ENCODE data around the gene WDR20. TPM values are rescaled to one million over a fixed set of nuclear protein-coding genes. Genes with fewer than 3 reads are reported as not detected.

WDR20 gene
- total and polyA plus RNA-seq, 2 of the 8 experiments (the other 6 are each of a cell fraction or from before 2014, with no cell fraction given) = 11.2 to 26.7 TPM

- DNase-seq (ENCODE audit: low read depth in 1 of 2, low spot score in 2 of 2) (no peak), FAIRE-seq (no peak)
- no peak overlapping the region for H3K4me3 ChIP-seq (ENCODE audit: extremely low read depth in 1 of 4, insufficient read depth in 2 of 4, low read depth in 3 of 4, low read length in 4 of 4)
- peaks cover 0 to 12% (median 0%) of the 10 kb centered on the region in 4 experiments; a peak in 2 of 7 replicates for H3K4me1 ChIP-seq (replicated peaks in 1 of 4; ENCODE audit: control insufficient read depth in 3 of 4, insufficient read depth in 4 of 4, low read length in 3 of 4)
- H3K56ac ChIP-seq (replicated peaks; ENCODE audit: insufficient read length, low read depth, low read length) = no peak overlapping the region
- TF ChIP-seq, protein P1, sequence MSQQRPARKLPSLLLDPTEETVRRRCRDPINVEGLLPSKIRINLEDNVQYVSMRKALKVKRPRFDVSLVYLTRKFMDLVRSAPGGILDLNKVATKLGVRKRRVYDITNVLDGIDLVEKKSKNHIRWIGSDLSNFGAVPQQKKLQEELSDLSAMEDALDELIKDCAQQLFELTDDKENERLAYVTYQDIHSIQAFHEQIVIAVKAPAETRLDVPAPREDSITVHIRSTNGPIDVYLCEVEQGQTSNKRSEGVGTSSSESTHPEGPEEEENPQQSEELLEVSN (IDR thresholded peaks at IDR 0.05) = no peak
- TF ChIP-seq ATF3 (IDR thresholded peaks at IDR 0.05; ENCODE audit: insufficient read depth, low read depth, low read length) (no peak), RAD21 (IDR thresholded peaks at IDR 0.05 in 1 of 2, conservative IDR thresholded peaks at IDR 0.05 in 1 of 2; ENCODE audit: low read depth in 2 of 2, low read length in 2 of 2) (no peak), CBX5 (IDR thresholded peaks at IDR 0.05; ENCODE audit: low read depth, low read length) (no peak), ZNF274 (IDR thresholded peaks at IDR 0.05; ENCODE audit: borderline replicate concordance, extremely low read depth, low read length) (no peak)
- TF ChIP-seq, protein P2, sequence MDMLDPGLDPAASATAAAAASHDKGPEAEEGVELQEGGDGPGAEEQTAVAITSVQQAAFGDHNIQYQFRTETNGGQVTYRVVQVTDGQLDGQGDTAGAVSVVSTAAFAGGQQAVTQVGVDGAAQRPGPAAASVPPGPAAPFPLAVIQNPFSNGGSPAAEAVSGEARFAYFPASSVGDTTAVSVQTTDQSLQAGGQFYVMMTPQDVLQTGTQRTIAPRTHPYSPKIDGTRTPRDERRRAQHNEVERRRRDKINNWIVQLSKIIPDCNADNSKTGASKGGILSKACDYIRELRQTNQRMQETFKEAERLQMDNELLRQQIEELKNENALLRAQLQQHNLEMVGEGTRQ (IDR thresholded peaks at IDR 0.05; ENCODE audit: low read length) = no peak
- no peak overlapping the region for H2BK12ac ChIP-seq (ENCODE audit: low read depth, low read length)
- H4K91ac ChIP-seq (replicated peaks; ENCODE audit: insufficient read length, low read length) = no peak overlapping the region
- H3K27me3 ChIP-seq (replicated peaks in 1 of 4; ENCODE audit: control insufficient read depth in 3 of 4, extremely low read depth in 1 of 4, insufficient read depth in 3 of 4, low read length in 3 of 4) = no peaks in the 10 kb centered on the region
- WGBS, 2 experiments (ENCODE audit: extremely low coverage in 1 of 2, insufficient coverage in 1 of 2, insufficient read length in 1 of 2, insufficient replicate concordance in 2 of 2, low coverage in 1 of 2, low lambda C conversion rate in 2 of 2, missing lambda C conversion rate in 1 of 2) = 88% methylated on average over 7 of the region's 8 CpGs; no CpG with 5 or more reads in 1 of the 2 experiments
- no peak overlapping the region for H3K18ac ChIP-seq (ENCODE audit: extremely low read depth, low read length)
- H3K9me3 ChIP-seq (ENCODE audit: insufficient read depth in 2 of 2, low read depth in 1 of 2, low read length in 1 of 2) = no peaks in the 10 kb centered on the region
- H3K36me3 ChIP-seq (ENCODE audit: control insufficient read depth in 2 of 4, insufficient read depth in 4 of 4, low read length in 3 of 4) = peaks cover 0 to 3% (median 0%) of the 10 kb centered on the region in 4 experiments; a peak in 2 of 8 replicates
- no peak overlapping the region for H2BK5ac ChIP-seq (ENCODE audit: low read depth, low read length)
- POLR2A ChIA-PET (ENCODE audit: partially characterized antibody) = interaction anchor here (0.8 to 1.5 kb wide), 3 partner anchors 9 to 125 kb away, joined by 3 to 4 read pairs (median 3); no protein-coding TSS in a partner anchor
- H2BK120ac ChIP-seq (replicated peaks; ENCODE audit: low read depth, low read length) = no peak overlapping the region
- no peak overlapping the region for H3K9ac ChIP-seq (replicated peaks in 1 of 4; ENCODE audit: extremely low read depth in 1 of 4, low read depth in 3 of 4, low read length in 3 of 4)
- no peak overlapping the region for H2AK5ac ChIP-seq (ENCODE audit: low read depth, low read length)
- H3K23me2 ChIP-seq (ENCODE audit: low read depth, low read length) = no peaks in the 10 kb centered on the region
- H3K27ac ChIP-seq (ENCODE audit: low read depth, low read length) = no peak overlapping the region
- H3K14ac ChIP-seq (ENCODE audit: insufficient read length) = no peak overlapping the region
- H3K23ac ChIP-seq (ENCODE audit: insufficient read length) = no peak overlapping the region
- peaks cover 3% of the 10 kb centered on the region; the same call in 1 of the 2 replicates for H3K79me1 ChIP-seq (ENCODE audit: low read depth, low read length)
- peaks cover 2 to 14% of the 10 kb centered on the region in 2 experiments for H4K20me1 ChIP-seq (replicated peaks in 1 of 2; ENCODE audit: control insufficient read depth in 1 of 2, insufficient read depth in 2 of 2, low read length in 2 of 2)
- no peak overlapping the region for H3K4ac ChIP-seq (replicated peaks; ENCODE audit: insufficient read length, low read depth, low read length)
- H3K4me2 ChIP-seq (ENCODE audit: insufficient read depth in 1 of 2, low read depth in 2 of 2, low read length in 2 of 2) = no peak overlapping the region
- no peak overlapping the region for H2AFZ ChIP-seq (ENCODE audit: low read length)
- no peak overlapping the region for H2BK15ac ChIP-seq (ENCODE audit: low read length)
- no peak overlapping the region for H2BK20ac ChIP-seq (ENCODE audit: low read length)
- peak overlapping the region; percentile 46; the same call in 1 of the 2 replicates for H4K8ac ChIP-seq (ENCODE audit: extremely low read depth, insufficient read depth, low read length)
- H4K5ac ChIP-seq (ENCODE audit: insufficient read length, low read depth, low read length) = no peak overlapping the region
- peaks cover 0 to 17% of the 10 kb centered on the region in 2 experiments; a peak in 2 of 4 replicates for H3K79me2 ChIP-seq (ENCODE audit: control insufficient read depth in 1 of 2, insufficient read depth in 2 of 2, low read length in 2 of 2)
- CTCF ChIA-PET (ENCODE audit: partially characterized antibody) = interaction anchor here (1.2 to 2.2 kb wide), 5 partner anchors 9 to 116 kb away, joined by 3 to 9 read pairs (median 6); no protein-coding TSS in a partner anchor
Observed at GRCh38 chr14:102212356-102212755, 72.7 kb downstream of the WDR20 start.
